G401 (cell line): ENCODE measurements around the gene EIF4EBP2. TPM values are rescaled to one million over a fixed set of nuclear protein-coding genes. Genes with fewer than 3 reads are reported as not detected.

Source experiments
- DNase-seq: peaks from one replicate; pipeline ENCODE4 v3.0.0-alpha.2; 2015; ENCODE audit warnings: low spot score
- in situ Hi-C: cut with HindIII; loops from 2 replicates; pipeline ENCODE4 v1.10.0; 2016; ENCODE audit warnings: low sequenced_read_pairs, mixed read lengths
- total RNA-seq: library from RNA; depleted of rRNA; stranded (reverse); fragments of >200 nt; shearing (Covaris generic); gene quantifications from 2 replicates; pipeline ENCODE4 v1.2.3, GENCODE V29; 2014

The EIF4EBP2 gene
- total RNA-seq, 1 experiment from 2014 or later, result 22.5 TPM

- DNase-seq, result no peak
- in situ Hi-C loops, result no loop called here
These were observed 21.2 kb downstream of the EIF4EBP2 start for GRCh38 chr10:70425096-70425495.

- in situ Hi-C loops, result no loop called here
- no peak for DNase-seq
These were observed 22.9 kb downstream of the EIF4EBP2 start for GRCh38 chr10:70426823-70427222.

GRCh38 chr10:70430493-70431445 lies 26.8 kb downstream of the EIF4EBP2 start:
- in situ Hi-C loops, result no loop called here
- DNase-seq, result peak; percentile 38

GRCh38 chr10:70432101-70432500 lies 28.2 kb downstream of the EIF4EBP2 start:
- DNase-seq, result peak; percentile 14
- in situ Hi-C loops, result no loop called here

GRCh38 chr10:70432561-70433263 lies 28.8 kb downstream of the EIF4EBP2 start:
- DNase-seq, result no peak
- in situ Hi-C loops, result no loop called here

- DNase-seq, result no peak
- in situ Hi-C loops, result no loop called here
These were observed 29.8 kb downstream of the EIF4EBP2 start for GRCh38 chr10:70433581-70434280.

- DNase-seq, result no peak
- in situ Hi-C loops, result no loop called here
These were observed 31.5 kb downstream of the EIF4EBP2 start for GRCh38 chr10:70435241-70436085.

- in situ Hi-C loops, result no loop called here
- no peak for DNase-seq
These were observed 33.8 kb downstream of the EIF4EBP2 start for GRCh38 chr10:70437721-70438120.

- in situ Hi-C loops, result no loop called here
- DNase-seq, result no peak
These were observed 36.6 kb downstream of the EIF4EBP2 start for GRCh38 chr10:70440296-70441160.

GRCh38 chr10:70441161-70441894 lies 37.4 kb downstream of the EIF4EBP2 start, which contains the start of gene NODAL:
NODAL (minus strand) TSS chr10:70441681; CDS start chr10:70441667, 14 bp downstream.
- DNase-seq, result no peak
- in situ Hi-C loops, result no loop called here

GRCh38 chr10:70441895-70442309 lies 38.0 kb downstream of the EIF4EBP2 start:
- in situ Hi-C loops, result no loop called here
- DNase-seq, result no peak

- DNase-seq, result no peak
- in situ Hi-C loops, result no loop called here
These were observed 38.5 kb downstream of the EIF4EBP2 start for GRCh38 chr10:70442332-70442988.

- no peak for DNase-seq
- in situ Hi-C loops, result no loop called here
These were observed 40.8 kb downstream of the EIF4EBP2 start for GRCh38 chr10:70444744-70445143.

- no peak for DNase-seq
These were observed 42.0 kb downstream of the EIF4EBP2 start for GRCh38 chr10:70445718-70446657.

GRCh38 chr10:70448236-70448635 lies 44.3 kb downstream of the EIF4EBP2 start:
- in situ Hi-C loops, result no loop called here
- DNase-seq, result no peak

More at GRCh38 chr10:70445718-70446657, 42.0 kb downstream of the EIF4EBP2 start:
- in situ Hi-C loops, result no loop called here

GRCh38 chr10:70455213-70455630 lies 51.3 kb downstream of the EIF4EBP2 start:
- no peak for DNase-seq
- in situ Hi-C loops, result no loop called here
